ENCODE results near the gene ATP8B1.

GRCh38 chr18:57691363-57691762, 111.8 kb downstream of the ATP8B1 start:
- TF ChIP-seq CTCF (IDR thresholded peaks at IDR 0.05) = no peak
- TF ChIP-seq POLR2A (IDR thresholded peaks at IDR 0.05) = no peak
- TF ChIP-seq POLR2AphosphoS5 (IDR thresholded peaks at IDR 0.05) = no peak
